Measurements from ENCODE around the gene NEXN.

Gene NEXN

GRCh38 chr1:77874804-77875445 is 13.5 kb upstream of the NEXN start:
- no peak overlapping the region for H3K27ac ChIP-seq (ENCODE audit: low read length)
- H3K4me2 ChIP-seq (ENCODE audit: low read length) = no peak overlapping the region
- no peaks in the 10 kb centered on the region for H3K36me3 ChIP-seq (replicated peaks; ENCODE audit: low read depth, low read length)
- H3K79me2 ChIP-seq (ENCODE audit: low read length) = no peaks in the 10 kb centered on the region
- H2AFZ ChIP-seq (ENCODE audit: low read depth, low read length) = no peak overlapping the region
- H3K4me1 ChIP-seq (ENCODE audit: low read length) = no peaks in the 10 kb centered on the region
- H3K4me3 ChIP-seq (ENCODE audit: low read length) = no peak overlapping the region
- TF ChIP-seq, protein P1, sequence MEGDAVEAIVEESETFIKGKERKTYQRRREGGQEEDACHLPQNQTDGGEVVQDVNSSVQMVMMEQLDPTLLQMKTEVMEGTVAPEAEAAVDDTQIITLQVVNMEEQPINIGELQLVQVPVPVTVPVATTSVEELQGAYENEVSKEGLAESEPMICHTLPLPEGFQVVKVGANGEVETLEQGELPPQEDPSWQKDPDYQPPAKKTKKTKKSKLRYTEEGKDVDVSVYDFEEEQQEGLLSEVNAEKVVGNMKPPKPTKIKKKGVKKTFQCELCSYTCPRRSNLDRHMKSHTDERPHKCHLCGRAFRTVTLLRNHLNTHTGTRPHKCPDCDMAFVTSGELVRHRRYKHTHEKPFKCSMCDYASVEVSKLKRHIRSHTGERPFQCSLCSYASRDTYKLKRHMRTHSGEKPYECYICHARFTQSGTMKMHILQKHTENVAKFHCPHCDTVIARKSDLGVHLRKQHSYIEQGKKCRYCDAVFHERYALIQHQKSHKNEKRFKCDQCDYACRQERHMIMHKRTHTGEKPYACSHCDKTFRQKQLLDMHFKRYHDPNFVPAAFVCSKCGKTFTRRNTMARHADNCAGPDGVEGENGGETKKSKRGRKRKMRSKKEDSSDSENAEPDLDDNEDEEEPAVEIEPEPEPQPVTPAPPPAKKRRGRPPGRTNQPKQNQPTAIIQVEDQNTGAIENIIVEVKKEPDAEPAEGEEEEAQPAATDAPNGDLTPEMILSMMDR (IDR thresholded peaks at IDR 0.05; ENCODE audit: low read depth, low read length) = no peak
- no peak for TF ChIP-seq EZH2phosphoT487 (IDR thresholded peaks at IDR 0.05; ENCODE audit: low read depth)
- H3K27me3 ChIP-seq (ENCODE audit: low read depth, low read length) = no peaks in the 10 kb centered on the region
- no peaks in the 10 kb centered on the region for H3K9me3 ChIP-seq (ENCODE audit: insufficient read depth, low read length)
- no peak overlapping the region for H3K9ac ChIP-seq (ENCODE audit: low read length)
- no peaks in the 10 kb centered on the region for H4K20me1 ChIP-seq (ENCODE audit: insufficient read depth, low read length)

DNA sequence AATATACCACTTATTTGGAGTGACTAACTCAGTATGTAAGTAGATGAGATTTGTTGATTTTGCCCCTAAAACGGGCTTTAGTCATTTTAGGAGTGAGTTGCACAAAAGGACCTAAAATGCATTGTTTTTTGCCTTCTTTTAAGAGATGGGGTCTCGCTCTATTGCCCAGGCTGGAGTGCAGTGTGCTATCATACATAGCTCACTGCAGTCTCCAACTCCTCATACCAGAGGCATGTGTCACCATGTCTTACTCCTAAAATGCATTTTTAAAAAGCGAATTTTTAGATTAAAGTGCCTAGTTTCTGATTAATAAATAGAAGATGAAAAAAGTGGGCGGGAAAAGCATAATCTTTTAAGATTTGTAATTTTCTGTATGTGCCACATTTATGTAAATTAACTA is 11.5 kb upstream of the NEXN start:
- H4K20me1 ChIP-seq (ENCODE audit: insufficient read depth, low read length) = no peaks in the 10 kb centered on the region
- no peak overlapping the region for H3K9ac ChIP-seq (ENCODE audit: low read length)
- TF ChIP-seq, protein P1 (IDR thresholded peaks at IDR 0.05; ENCODE audit: low read depth, low read length) = no peak
- TF ChIP-seq EZH2phosphoT487 (IDR thresholded peaks at IDR 0.05; ENCODE audit: low read depth) = no peak
- H3K9me3 ChIP-seq (ENCODE audit: insufficient read depth, low read length) = no peaks in the 10 kb centered on the region
- no peak overlapping the region for H3K4me3 ChIP-seq (ENCODE audit: low read length)
- no peaks in the 10 kb centered on the region for H3K27me3 ChIP-seq (ENCODE audit: low read depth, low read length)
- no peak overlapping the region for H3K4me2 ChIP-seq (ENCODE audit: low read length)
- no peaks in the 10 kb centered on the region for H3K4me1 ChIP-seq (ENCODE audit: low read length)
- no peaks in the 10 kb centered on the region for H3K36me3 ChIP-seq (replicated peaks; ENCODE audit: low read depth, low read length)
- no peak overlapping the region for H2AFZ ChIP-seq (ENCODE audit: low read depth, low read length)
- no peak overlapping the region for H3K27ac ChIP-seq (ENCODE audit: low read length)
- no peaks in the 10 kb centered on the region for H3K79me2 ChIP-seq (ENCODE audit: low read length)

DNA sequence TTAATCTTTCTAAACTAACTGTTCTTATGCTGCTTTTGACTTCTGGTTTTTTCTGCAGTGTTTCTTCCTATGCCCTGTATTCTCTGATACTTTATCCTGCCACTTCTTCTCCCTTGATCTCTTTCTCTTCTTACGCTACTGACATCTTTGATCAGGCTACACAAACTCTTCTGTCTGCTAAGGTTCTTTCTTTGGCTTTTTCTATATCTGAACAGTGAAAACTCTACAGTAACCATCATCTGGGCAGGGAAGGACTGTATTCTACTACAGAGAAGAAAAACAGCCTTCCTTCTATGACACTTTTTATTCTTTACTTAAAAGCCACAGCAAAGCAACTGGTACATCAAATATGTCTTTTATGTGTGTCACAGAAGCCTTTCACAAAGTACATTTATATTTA is 7.4 kb upstream of the NEXN start:
- Histone ChIP-seq H4K20me1 (ENCODE audit: insufficient read depth, low read length) (no peaks in the 10 kb centered on the region), H3K4me1 (ENCODE audit: low read length) (no peaks in the 10 kb centered on the region), H3K9me3 (ENCODE audit: insufficient read depth, low read length) (no peaks in the 10 kb centered on the region), H3K4me2 (ENCODE audit: low read length) (no peak overlapping the region), H3K4me3 (ENCODE audit: low read length) (no peak overlapping the region), H3K36me3 (replicated peaks; ENCODE audit: low read depth, low read length) (no peaks in the 10 kb centered on the region), H3K27me3 (ENCODE audit: low read depth, low read length) (no peaks in the 10 kb centered on the region), H3K27ac (ENCODE audit: low read length) (no peak overlapping the region), H3K9ac (ENCODE audit: low read length) (no peak overlapping the region), H2AFZ (ENCODE audit: low read depth, low read length) (no peak overlapping the region), H3K79me2 (ENCODE audit: low read length) (no peaks in the 10 kb centered on the region)
- TF ChIP-seq EZH2phosphoT487 (IDR thresholded peaks at IDR 0.05; ENCODE audit: low read depth) = no peak
- TF ChIP-seq, protein P1 (IDR thresholded peaks at IDR 0.05; ENCODE audit: low read depth, low read length) = no peak

GRCh38 chr1:77882411-77882810 is 6.0 kb upstream of the NEXN start:
- Histone ChIP-seq H3K36me3 (replicated peaks; ENCODE audit: low read depth, low read length) (no peaks in the 10 kb centered on the region), H3K4me1 (ENCODE audit: low read length) (no peaks in the 10 kb centered on the region), H4K20me1 (ENCODE audit: insufficient read depth, low read length) (no peaks in the 10 kb centered on the region), H3K27me3 (ENCODE audit: low read depth, low read length) (no peaks in the 10 kb centered on the region), H3K27ac (ENCODE audit: low read length) (no peak overlapping the region), H3K4me2 (ENCODE audit: low read length) (no peak overlapping the region), H2AFZ (ENCODE audit: low read depth, low read length) (no peak overlapping the region), H3K9ac (ENCODE audit: low read length) (no peak overlapping the region), H3K4me3 (ENCODE audit: low read length) (no peak overlapping the region), H3K9me3 (ENCODE audit: insufficient read depth, low read length) (no peaks in the 10 kb centered on the region), H3K79me2 (ENCODE audit: low read length) (no peaks in the 10 kb centered on the region)
- no peak for TF ChIP-seq EZH2phosphoT487 (IDR thresholded peaks at IDR 0.05; ENCODE audit: low read depth)
- TF ChIP-seq, protein P1 (IDR thresholded peaks at IDR 0.05; ENCODE audit: low read depth, low read length) = no peak
